IPS-NIHi11 (cell line): ENCODE data around the gene VILL.

Experiments
- DNase-seq: peaks from one replicate; pipeline ENCODE4 v3.0.0; 2012; ENCODE audit warnings: mixed read lengths, low spot score

Gene VILL

GRCh38 chr3:37990527-37990926 lies at the start of gene VILL:
VILL (plus strand) TSS chr3:37990786; CDS start chr3:37993673, 2,887 bp downstream.
- DNase-seq = peak; percentile 52

- DNase-seq = no peak
These were observed 48.7 kb upstream of the VILL start for GRCh38 chr3:37941608-37942508.

- DNase-seq = no peak
These were observed 47.9 kb upstream of the VILL start for GRCh38 chr3:37942646-37943045.

GRCh38 chr3:37943126-37943525 lies 47.5 kb upstream of the VILL start:
- DNase-seq = no peak

- DNase-seq = no peak
These were observed 46.8 kb upstream of the VILL start for GRCh38 chr3:37943631-37944314.

- DNase-seq = no peak
These were observed 46.2 kb upstream of the VILL start for GRCh38 chr3:37944391-37944842.

- no peak for DNase-seq
These were observed 45.3 kb upstream of the VILL start for GRCh38 chr3:37945156-37945806.

- DNase-seq = peak; percentile 35
These were observed 44.6 kb upstream of the VILL start for GRCh38 chr3:37945807-37946530.

GRCh38 chr3:37946531-37946889 lies 44.1 kb upstream of the VILL start:
- DNase-seq = no peak

GRCh38 chr3:37949866-37950265 lies 40.7 kb upstream of the VILL start:
- DNase-seq = no peak

- DNase-seq = no peak
These were observed 38.0 kb upstream of the VILL start for GRCh38 chr3:37952564-37952963.

- no peak for DNase-seq
These were observed 37.4 kb upstream of the VILL start for GRCh38 chr3:37953226-37953625.

- no peak for DNase-seq
These were observed 36.7 kb upstream of the VILL start for GRCh38 chr3:37953707-37954394.

- DNase-seq = no peak
These were observed 35.7 kb upstream of the VILL start for GRCh38 chr3:37954881-37955280.

GRCh38 chr3:37955918-37956707 lies 34.5 kb upstream of the VILL start:
- no peak for DNase-seq

- DNase-seq = no peak
These were observed 33.7 kb upstream of the VILL start for GRCh38 chr3:37956723-37957538.

GRCh38 chr3:37957539-37957936 lies 33.0 kb upstream of the VILL start:
- DNase-seq = no peak

GRCh38 chr3:37961622-37962431 lies 28.8 kb upstream of the VILL start:
- DNase-seq = no peak

GRCh38 chr3:37963016-37963415 lies 27.6 kb upstream of the VILL start:
- no peak for DNase-seq
